CD4-positive, alpha-beta T cell treated with Interferon alpha-2 for 1 hour (primary cell): ENCODE measurements around the gene ADAMTS20.
"Not testable (repeated sequence)": the region's sequence is repeated elsewhere in the genome, so short reads cannot be mapped to it uniquely, and the experiment has no call there.

Experiments
- DNase-seq, 2 donors: peaks; one replicate each; pipeline ENCODE4 v3.0.0-alpha.2; 2020 to 2022

Gene ADAMTS20

GRCh38 chr12:43361031-43361710, 190.8 kb downstream of the ADAMTS20 start:
- DNase-seq, result no peak

DNA sequence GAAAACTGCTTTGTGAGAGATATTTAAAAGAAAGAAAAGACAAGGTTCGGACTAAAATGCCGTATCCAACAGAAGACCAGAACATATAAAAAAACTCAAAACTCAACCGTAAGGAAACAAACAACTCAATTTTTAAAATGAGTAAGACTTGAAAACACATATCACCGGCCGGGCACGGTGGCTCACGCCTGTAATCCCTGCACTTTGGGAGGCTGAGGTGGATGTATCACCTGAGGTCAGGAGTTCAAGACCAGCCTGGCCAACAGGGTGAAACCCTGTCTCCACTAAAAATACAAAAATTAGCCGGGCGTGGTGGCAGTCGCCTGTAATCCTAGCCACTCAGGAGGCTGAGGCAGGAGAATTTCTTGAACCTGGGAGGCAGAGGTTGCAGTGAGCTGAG, 192.0 kb downstream of the ADAMTS20 start:
- DNase-seq, result not testable (repeated sequence)

- no peak for DNase-seq
Measured at GRCh38 chr12:43357141-43357540, 194.9 kb downstream of the ADAMTS20 start.

DNA sequence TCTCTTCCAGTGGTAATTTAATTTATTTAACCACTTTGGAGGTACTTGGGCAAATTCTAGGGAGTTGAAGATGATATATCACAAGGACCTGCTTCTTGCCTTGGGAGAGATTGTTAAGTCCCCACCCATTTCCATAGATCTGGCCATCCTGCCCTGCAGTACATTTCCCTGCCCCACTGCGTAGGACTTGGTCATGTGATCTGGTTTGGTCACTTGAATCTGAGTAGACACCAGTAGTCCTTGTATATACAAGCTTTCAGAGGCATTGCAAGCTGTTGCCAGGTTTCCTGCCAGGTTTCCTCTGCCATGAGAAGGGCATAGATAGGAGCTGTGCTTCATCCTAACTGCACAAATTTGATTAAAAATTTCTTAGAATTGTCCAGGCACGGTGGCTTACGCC, 200.0 kb downstream of the ADAMTS20 start:
- no peak for DNase-seq

DNA sequence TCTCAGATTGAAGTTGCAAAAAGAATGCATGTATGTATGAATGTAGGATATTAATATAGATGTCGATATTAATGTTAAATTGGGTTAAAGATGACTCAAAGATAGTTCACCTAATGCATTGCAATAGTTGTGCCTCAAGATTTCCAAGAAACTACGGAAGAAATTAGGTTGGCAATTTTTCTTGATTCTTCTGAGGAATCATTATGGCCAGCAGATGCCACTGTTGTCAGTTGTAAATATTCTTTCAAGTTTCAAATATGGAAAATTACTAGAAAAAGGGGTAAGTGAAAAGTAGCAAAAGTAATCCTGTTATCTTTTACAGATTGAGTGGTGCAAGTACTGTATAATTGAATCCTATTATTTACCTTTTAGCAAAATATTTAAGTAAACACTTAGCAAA, 202.1 kb downstream of the ADAMTS20 start:
- no peak for DNase-seq

DNA sequence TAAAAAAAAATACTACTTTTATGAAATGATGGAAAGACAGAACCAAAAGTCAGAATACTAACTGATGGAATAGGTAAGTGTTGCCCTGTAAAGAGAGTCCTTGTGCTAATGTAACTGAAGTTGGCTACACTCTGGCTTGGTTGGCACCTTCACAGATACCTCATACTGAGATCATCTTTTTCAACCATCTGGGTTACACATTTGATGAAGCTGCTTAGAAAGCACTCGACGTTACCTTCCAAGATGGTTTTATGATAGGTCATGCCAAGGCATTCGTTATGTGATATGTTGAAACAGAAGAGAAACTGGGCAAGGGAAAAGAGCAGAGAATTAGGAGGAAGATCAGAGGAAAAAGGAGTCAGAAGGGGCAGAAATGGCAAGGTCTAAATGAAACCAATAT, 203.8 kb downstream of the ADAMTS20 start:
- no peak for DNase-seq

GRCh38 chr12:43347026-43347425, 205.0 kb downstream of the ADAMTS20 start:
- no peak for DNase-seq

GRCh38 chr12:43345023-43345422, 207.0 kb downstream of the ADAMTS20 start:
- DNase-seq, result no peak

DNA sequence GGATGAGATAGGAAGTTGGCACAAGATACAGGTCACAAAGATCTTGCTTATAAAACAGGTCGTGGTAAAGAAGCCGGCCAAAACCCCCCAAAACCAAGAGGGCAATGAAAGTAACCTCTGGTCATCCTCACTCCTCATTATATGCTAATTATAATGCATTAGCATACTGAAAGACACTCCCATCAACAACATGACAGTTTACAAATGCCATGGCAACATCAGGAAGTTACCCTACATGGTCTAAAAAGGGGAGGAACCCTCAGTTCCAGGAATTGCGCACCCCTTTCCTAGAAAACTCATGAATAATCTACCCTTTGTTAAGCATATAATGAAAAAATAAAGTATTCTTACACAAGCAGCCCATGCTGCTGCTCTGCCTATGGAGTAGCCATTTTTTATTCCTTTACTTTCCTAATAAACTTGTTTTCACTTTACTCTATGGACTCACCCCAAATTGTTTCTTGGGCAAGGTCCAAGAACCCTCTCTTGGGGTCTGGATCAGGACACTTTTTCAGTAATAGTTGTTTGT, 210.2 kb downstream of the ADAMTS20 start:
- not testable (repeated sequence) for DNase-seq

- no peak for DNase-seq
Measured at GRCh38 chr12:43338848-43339526, 213.0 kb downstream of the ADAMTS20 start.

GRCh38 chr12:43337571-43338444, 214.2 kb downstream of the ADAMTS20 start:
- no peak for DNase-seq

DNA sequence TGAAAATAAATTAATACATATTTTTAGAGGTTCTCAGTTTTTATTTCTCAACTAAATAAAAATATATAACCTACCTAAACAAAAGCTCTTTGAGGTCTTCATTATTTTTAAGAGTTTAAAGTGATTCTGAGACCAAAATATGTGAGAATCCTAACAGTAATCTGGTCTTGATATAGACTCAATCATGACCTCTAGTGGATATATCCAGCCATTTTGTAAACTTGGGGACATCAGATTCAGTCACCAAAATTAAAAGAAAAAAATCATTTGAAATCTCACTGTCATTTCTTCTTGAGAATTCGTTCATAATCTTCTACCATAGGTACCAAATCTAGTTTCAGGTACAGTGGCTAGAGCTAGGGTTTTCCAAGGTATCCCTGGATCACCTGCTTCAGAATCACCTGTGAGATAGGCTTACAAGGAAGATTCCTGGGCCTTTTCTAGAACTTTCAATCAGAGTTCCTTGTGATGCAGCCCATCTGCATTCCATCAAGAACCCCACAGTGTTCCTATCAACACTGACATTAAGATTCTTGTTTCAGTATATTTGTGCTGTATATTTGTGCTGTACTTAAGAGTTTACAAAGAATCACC, 214.9 kb downstream of the ADAMTS20 start:
- DNase-seq, result no peak

GRCh38 chr12:43333644-43334043, 218.4 kb downstream of the ADAMTS20 start:
- DNase-seq, result no peak

GRCh38 chr12:43332977-43333640, 218.9 kb downstream of the ADAMTS20 start:
- DNase-seq, result no peak

DNA sequence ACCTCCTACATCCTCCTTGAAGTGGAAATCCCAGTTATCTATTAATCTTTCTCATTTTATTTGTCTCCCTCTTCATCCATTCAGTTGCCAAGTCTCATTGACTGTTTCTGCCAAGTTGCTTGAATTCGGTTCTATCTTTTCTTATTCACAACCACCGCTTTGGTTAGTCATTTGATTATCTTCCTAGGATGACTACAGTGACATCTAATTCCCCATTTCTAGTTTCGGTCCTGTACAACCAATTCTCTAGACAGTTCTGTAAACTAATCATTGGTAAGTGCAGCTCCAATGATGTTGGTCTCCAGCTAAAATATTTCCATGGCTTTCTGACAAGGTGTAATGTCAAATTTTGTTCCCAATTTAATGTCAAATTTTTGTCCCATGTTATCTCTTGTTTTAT, 220.1 kb downstream of the ADAMTS20 start:
- no peak for DNase-seq

DNA sequence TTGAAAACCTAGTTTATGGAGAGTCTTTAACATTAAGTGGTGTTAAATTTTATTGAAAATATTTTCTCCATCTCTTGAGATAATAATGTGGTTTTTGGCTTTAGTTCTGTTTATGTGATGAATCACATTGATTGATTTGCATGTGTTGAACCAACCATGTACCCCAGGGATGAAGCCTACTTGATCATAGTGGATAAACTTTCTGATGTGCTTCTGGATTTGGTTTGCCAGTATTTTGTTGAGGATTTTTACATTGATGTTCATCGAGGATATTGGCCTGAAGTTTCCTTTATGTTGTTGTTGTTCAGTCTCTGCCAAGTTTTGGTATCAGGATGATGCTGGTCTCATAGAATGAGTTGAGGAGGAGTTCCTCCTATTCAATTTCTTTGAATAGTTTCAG, 222.6 kb downstream of the ADAMTS20 start:
- no peak for DNase-seq

GRCh38 chr12:43325786-43326185, 226.2 kb downstream of the ADAMTS20 start:
- DNase-seq, result no peak

- DNase-seq, result no peak
Measured at GRCh38 chr12:43320281-43320680, 231.7 kb downstream of the ADAMTS20 start.

DNA sequence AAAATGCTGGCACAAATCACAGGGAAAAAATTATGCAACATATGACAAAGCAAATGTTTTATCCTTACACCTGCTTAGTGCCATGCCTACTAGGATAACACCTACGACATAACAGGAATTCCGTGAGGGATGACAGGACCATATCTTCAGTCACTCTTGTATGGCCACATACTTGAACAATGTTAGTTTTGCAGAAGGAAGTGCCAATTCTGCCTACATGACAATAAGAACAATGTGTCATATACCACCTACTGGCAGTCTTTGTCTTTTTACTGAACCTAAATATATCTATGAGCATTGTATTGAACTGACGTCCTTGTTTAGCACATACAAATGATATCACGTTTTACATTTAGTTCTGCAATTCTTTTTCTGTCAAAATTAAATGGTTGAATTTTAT, 234.0 kb downstream of the ADAMTS20 start:
- DNase-seq, result no peak

GRCh38 chr12:43317156-43317555, 234.8 kb downstream of the ADAMTS20 start:
- DNase-seq, result no peak

DNA sequence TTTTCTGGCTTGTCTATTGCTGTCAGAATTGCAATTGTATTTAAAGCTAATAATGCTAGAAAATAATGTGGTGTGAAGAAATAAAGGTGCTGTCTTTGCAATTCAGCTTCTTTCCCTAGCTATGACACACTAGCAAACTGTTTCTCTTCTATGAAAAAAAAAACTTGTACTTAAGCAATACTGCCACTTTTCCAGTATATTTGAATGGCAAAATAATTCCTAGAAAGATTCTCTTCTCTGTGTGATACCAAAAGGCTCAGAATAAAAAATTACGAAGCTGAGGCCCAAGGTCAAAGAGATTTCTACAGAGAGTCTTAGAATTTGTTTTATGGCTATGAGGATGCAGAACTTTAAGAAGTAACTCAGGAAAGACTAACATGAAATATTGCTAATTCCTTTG, 235.5 kb downstream of the ADAMTS20 start:
- no peak for DNase-seq

- no peak for DNase-seq
Measured at GRCh38 chr12:43315961-43316360, 236.0 kb downstream of the ADAMTS20 start.
